ENCODE results near the gene PHETA1.
"Not testable (repeated sequence)": the region's sequence is repeated elsewhere in the genome, so short reads cannot be mapped to it uniquely, and the experiment has no call there.

Gene PHETA1

GRCh38 chr12:111352296-111352993, 16.4 kb downstream of the PHETA1 start:
- in situ Hi-C loops (cut with MboI; ENCODE audit: low sequenced_read_pairs): no loop called here

DNA sequence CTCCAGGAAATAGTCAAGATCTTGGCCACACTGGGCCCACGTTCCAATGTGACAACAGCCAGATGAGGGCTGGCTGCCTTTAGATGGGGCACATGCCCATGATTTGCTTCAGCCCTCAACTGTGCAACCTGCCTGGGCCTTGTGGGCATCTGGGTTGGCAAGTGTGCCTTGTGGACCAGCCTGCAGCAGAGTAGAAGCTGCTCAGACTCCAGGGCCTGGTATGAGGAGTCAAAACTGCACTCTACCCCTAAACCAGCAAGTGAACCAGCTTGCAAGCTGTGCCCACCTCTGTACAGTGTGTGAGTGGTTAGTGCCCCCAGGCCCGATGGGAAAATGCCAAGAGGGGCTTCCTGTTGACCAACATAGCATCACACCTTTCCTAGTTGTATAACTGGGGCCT, 17.9 kb downstream of the PHETA1 start:
- in situ Hi-C loops (cut with MboI; ENCODE audit: low sequenced_read_pairs): no loop called here

- in situ Hi-C loops (cut with MboI; ENCODE audit: low sequenced_read_pairs): no loop called here
Observed at GRCh38 chr12:111349748-111350520, 19.0 kb downstream of the PHETA1 start.

DNA sequence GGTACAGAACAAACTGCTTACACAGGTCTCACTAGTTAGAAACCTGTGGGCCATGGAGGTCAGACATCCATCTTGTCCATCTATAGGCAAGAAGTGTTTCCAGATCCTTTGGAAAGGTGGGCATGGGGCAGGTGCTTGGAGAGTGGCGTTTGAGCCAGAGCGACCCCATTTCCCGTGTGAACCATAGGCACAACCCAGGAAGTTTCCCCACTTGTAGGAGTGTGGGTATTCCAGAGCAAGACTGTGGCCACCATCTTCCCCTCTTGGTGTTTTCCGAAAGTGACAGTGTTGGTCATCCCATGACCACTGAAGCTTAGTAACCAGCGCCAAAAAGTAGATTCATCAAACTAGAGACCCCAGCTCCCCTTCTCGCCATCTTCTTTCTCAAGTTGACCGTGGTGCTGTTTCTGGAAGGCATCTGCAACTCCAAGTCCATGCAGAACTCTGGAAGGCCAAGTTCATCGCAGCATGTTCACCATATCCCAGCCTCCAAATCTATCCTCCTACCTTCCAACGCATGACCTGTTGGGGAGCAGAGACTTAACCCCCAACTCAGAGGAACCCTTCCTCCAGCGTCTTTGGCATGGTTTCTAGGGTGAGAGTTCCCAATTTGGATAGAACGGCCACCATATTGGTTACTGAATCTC, 19.7 kb downstream of the PHETA1 start:
- in situ Hi-C loops (cut with MboI; ENCODE audit: low sequenced_read_pairs): no loop called here

DNA sequence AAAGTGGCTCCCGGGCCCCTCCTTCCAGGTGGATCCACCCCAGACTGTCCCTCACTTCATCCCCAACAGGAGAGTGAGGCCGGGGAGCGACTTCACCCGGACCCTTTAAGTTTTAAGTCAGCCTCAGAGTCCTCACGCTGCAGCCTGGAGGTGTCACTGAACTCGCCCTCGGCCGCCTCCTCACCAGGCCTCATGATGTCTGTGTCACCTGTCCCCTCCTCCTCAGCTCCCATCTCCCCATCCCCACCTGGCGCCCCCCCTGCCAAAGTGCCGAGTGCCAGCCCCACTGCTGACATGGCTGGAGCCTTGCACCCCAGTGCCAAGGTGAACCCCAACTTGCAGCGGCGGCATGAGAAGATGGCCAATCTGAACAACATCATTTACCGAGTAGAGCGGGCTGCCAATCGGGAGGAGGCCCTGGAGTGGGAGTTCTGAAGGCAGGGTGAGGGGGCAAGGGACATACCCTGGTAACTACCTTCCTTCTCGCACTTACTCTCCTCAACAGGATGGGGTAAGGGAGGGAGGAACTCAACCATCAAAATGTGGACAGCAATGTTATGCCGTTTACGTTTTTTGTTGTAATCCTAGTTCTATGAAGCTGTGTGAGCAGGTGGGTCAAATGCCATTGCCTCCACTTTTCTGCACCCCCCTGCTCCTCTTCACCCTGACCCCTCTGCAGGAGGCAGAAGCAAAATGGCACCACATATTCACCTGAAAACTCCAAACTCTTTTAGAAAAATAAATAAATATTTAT, 20.8 kb downstream of the PHETA1 start:
- in situ Hi-C loops (cut with MboI; ENCODE audit: low sequenced_read_pairs): no loop called here

GRCh38 chr12:111344254-111344875, 24.5 kb downstream of the PHETA1 start:
- in situ Hi-C loops (cut with MboI; ENCODE audit: low sequenced_read_pairs): no loop called here

GRCh38 chr12:111343181-111343580, 25.7 kb downstream of the PHETA1 start:
- in situ Hi-C loops (cut with MboI; ENCODE audit: low sequenced_read_pairs): no loop called here

GRCh38 chr12:111342376-111342775, 26.5 kb downstream of the PHETA1 start:
- in situ Hi-C loops (cut with MboI; ENCODE audit: low sequenced_read_pairs): no loop called here

GRCh38 chr12:111341426-111342065, 27.3 kb downstream of the PHETA1 start:
- in situ Hi-C loops (cut with MboI; ENCODE audit: low sequenced_read_pairs): no loop called here

GRCh38 chr12:111340680-111341079, 28.2 kb downstream of the PHETA1 start:
- in situ Hi-C loops (cut with MboI; ENCODE audit: low sequenced_read_pairs): not testable (repeated sequence)

DNA sequence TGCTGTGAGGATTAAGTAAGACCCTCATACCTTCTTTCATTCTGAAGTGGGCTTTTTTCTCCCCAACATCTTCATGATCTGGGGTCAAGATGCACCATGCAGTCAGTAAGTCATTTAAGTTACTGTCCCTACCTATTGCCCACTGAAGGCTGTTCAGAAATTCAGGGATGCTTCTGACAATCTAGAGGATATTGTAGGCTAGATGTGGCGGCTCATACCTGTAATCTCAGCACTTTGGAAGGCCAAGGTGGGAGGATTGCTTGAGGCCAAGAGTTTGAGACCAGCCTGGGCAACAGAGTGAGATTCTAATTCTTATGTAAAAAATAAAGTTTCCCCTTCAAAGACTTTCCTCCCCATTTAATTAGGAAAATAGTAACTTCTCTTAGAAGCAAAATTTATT, 28.7 kb downstream of the PHETA1 start:
- in situ Hi-C loops (cut with MboI; ENCODE audit: low sequenced_read_pairs): no loop called here

DNA sequence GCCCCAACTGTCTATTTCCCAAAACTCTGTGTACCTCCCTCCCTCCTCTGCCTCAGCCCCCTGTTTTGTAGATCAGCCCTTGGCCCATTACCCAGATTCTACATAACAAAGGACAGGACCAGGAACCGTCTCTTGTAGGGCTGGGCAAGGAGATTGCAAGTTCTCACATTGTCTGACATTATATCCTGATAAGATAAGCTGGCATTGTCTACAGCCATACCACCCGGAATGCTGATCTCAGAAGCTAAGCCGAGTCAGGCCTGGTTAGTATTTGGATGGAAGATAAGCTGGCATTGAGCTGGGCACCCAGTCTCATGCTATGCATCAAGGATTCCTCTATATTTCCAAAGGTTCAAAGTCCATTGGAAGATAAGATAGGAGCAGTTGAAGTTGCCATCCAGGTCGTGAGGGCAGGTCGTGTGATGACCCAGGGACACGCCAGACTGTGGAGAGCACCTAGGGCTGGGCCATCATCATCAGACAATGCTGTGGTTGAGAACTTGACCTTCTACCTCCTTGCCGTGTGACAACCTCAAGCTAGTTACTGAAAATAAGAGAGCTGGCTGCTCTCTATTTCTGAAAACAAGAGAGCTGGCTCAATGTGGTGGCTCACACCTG, 29.5 kb downstream of the PHETA1 start:
- in situ Hi-C loops (cut with MboI; ENCODE audit: low sequenced_read_pairs): no loop called here

DNA sequence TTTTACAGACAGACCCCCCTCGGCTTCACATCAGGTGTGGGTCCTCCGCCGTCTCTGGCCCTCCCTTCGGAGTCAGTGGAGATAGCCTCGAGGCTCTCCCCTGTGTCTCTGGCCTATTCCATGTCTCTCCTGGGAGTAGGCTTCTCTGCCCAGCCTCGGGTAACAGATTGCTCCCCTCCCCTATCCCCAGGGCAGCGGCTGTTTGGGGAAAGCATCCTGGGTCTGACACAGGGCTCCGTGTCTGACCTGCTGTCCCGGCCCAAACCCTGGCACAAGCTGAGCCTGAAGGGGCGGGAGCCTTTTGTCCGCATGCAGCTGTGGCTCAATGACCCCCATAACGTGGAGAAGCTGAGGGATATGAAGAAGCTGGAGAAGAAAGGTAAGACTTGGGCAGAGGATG, 30.8 kb downstream of the PHETA1 start:
- in situ Hi-C loops (cut with MboI; ENCODE audit: low sequenced_read_pairs): no loop called here

GRCh38 chr12:111337371-111337770, 31.5 kb downstream of the PHETA1 start:
- in situ Hi-C loops (cut with MboI; ENCODE audit: low sequenced_read_pairs): no loop called here

DNA sequence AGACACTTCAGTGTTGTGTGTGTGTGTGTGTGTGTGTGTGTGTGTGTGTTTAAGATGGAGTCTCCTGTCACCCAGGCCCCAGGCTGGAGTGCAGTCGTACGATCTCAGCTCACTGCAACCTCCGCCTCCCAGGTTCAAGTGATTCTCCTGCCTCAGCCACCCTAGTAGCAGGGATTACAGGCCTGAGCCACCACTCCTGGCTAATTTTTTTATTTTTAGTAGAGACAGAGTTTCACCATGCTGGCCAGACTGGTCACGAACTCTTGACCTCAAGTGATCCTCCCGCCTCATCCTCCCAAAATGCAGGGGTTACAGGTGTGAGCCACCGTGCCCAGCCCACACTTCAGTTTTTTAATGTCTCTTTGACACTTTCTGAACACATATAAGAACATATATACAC, 32.5 kb downstream of the PHETA1 start:
- in situ Hi-C loops (cut with MboI; ENCODE audit: low sequenced_read_pairs): not testable (repeated sequence)

- in situ Hi-C loops (cut with MboI; ENCODE audit: low sequenced_read_pairs): no loop called here
Observed at GRCh38 chr12:111335811-111336210, 33.1 kb downstream of the PHETA1 start.

DNA sequence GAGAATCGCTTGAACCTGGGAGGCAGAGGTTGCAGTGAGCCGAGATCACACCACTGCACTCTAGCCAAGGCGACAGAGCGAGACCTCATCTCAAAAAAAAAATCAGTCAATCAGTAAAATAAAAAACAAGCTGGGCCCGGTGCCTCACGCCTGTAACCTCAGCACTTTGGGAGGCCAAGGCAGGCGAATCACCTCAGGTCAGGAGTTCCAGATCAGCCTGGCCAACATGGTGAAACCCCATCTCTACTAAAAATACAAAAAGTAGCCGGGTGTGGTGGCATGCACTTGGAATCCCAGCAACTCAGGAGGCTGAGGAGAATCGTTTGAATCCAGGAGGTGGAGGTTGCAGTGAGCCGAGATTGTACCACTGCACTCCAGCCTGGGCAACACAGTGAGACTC, 33.6 kb downstream of the PHETA1 start:
- in situ Hi-C loops (cut with MboI; ENCODE audit: low sequenced_read_pairs): not testable (repeated sequence)

DNA sequence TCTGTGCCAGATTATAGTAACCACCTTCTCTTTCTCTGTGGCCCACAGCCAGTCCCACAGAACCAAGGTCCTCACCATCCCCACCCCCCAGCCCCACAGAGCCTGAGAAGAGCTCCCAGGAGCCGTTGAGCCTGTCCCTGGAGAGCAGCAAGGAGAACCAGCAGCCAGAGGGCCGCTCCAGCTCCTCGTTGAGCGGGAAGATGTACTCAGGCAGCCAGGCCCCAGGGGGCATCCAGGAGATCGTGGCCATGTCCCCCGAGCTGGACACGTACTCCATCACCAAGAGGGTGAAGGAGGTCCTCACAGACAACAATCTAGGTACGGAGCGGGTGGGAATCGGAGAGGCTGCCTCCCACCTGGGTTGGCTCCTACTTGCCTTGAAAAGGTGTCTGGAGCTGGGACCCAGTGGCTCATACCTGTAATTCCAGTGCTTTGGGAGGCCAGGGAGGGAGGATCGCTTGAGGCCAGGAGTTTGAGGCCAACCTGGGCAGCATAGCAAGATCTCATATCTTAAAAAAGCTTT, 34.4 kb downstream of the PHETA1 start:
- in situ Hi-C loops (cut with MboI; ENCODE audit: low sequenced_read_pairs): no loop called here

Measured in HL-60/S4 (cell line).